Keratinocyte (primary cell): ENCODE measurements around the gene LYSET. TPM values are rescaled to one million over a fixed set of nuclear protein-coding genes. Genes with fewer than 3 reads are reported as not detected.

Source experiments
- DNase-seq: peaks from one replicate; pipeline ENCODE4 v3.0.0-alpha.2; 2011; ENCODE audit warnings: low read depth, missing footprints, low spot score
- FAIRE-seq: peaks from 2 replicates; lab custom pipeline; 2011; peaks lifted over from hg19 to GRCh38; lab: Jason Lieb, UNC
- H2AFZ ChIP-seq: 2 replicates; pipeline ENCODE4 v1.6.0; 2012; ENCODE audit warnings: low read length, control low read depth, inconsistent platforms; ENCODE audit not compliant: control insufficient read depth
- H3K27ac ChIP-seq: 2 replicates; pipeline ENCODE4 v1.5.1; 2011; ENCODE audit warnings: low read length; ENCODE audit not compliant: control insufficient read depth, insufficient read depth
- H3K27me3 ChIP-seq: 3 replicates; pipeline ENCODE4 v1.6.0; 2011; ENCODE audit warnings: low read length; ENCODE audit not compliant: control insufficient read depth, insufficient read depth; ENCODE audit errors: extremely low read depth
- H3K36me3 ChIP-seq, 2 experiments: 2 replicates in 1 of 2; 3 replicates in 1 of 2; pipeline ENCODE4 v1.5.1; 2011; ENCODE audit warnings: low read length in 2 of 2, mild to moderate bottlenecking in 1 of 2; ENCODE audit not compliant: control insufficient read depth in 2 of 2, insufficient read depth in 2 of 2; ENCODE audit errors: extremely low read depth in 1 of 2
- H3K4me1 ChIP-seq: 3 replicates; pipeline ENCODE4 v1.5.1; 2011; ENCODE audit warnings: low read length; ENCODE audit not compliant: control insufficient read depth, insufficient read depth; ENCODE audit errors: extremely low read depth
- H3K4me2 ChIP-seq: 3 replicates; pipeline ENCODE4 v1.6.0; 2011; ENCODE audit warnings: low read depth, low read length; ENCODE audit not compliant: control insufficient read depth, insufficient read depth; ENCODE audit errors: extremely low read depth
- H3K4me3 ChIP-seq, 3 experiments: fragments of 200-600 bp in 1 of 3; sonication (generic) in 1 of 3; 2 replicates in 2 of 3; 3 replicates in 1 of 3; pipeline ENCODE4 v1.5.1; 2011 to 2016; ENCODE audit warnings: low read length in 3 of 3, mild to moderate bottlenecking in 3 of 3, control low read depth in 2 of 3, inconsistent platforms in 1 of 3, low read depth in 1 of 3, mixed read lengths in 1 of 3, mixed run types in 1 of 3, moderate library complexity in 1 of 3; ENCODE audit not compliant: control insufficient read depth in 2 of 3, insufficient read depth in 2 of 3; ENCODE audit errors: extremely low read depth in 1 of 3
- H3K79me2 ChIP-seq: 2 replicates; pipeline ENCODE4 v1.6.0; 2012; ENCODE audit warnings: low read length; ENCODE audit not compliant: control insufficient read depth, insufficient read depth
- H3K9ac ChIP-seq: 3 replicates; pipeline ENCODE4 v1.6.0; 2011; ENCODE audit warnings: low read length; ENCODE audit not compliant: control insufficient read depth, insufficient read depth; ENCODE audit errors: extremely low read depth
- H3K9me1 ChIP-seq: 3 replicates; pipeline ENCODE4 v1.6.0; 2011; ENCODE audit warnings: low read length; ENCODE audit not compliant: control insufficient read depth, insufficient read depth; ENCODE audit errors: extremely low read depth
- H3K9me3 ChIP-seq: 2 replicates; pipeline ENCODE4 v1.5.1; 2012; ENCODE audit warnings: low read depth, low read length; ENCODE audit not compliant: control insufficient read depth
- H4K20me1 ChIP-seq: 3 replicates; pipeline ENCODE4 v1.6.0; 2011; ENCODE audit warnings: low read length; ENCODE audit not compliant: control insufficient read depth, insufficient read depth; ENCODE audit errors: extremely low read depth
- EZH2 ChIP-seq: IDR thresholded peaks from one replicate; pipeline ENCODE4 v1.6.1; 2012; ENCODE audit warnings: inconsistent platforms, mild to moderate bottlenecking, low read length, moderate library complexity
- dilution Hi-C: fragments of 300-500 bp; cut with MboI; formaldehyde crosslinking; loops from one replicate; pipeline ENCODE4 v1.7.0; 2020; ENCODE audit warnings: low sequenced_read_pairs; ENCODE audit not compliant: extremely low pct_ligation_motif_present
- polyA plus RNA-seq, 5 experiments: library from polyadenylated mRNA; depleted of rRNA in 3 of 5; stranded (reverse) in 3 of 5; stranded (forward) in 1 of 5; unstranded in 1 of 5; fragments of >200 nt; gene quantifications; 1 replicate in 1 of 5; 2 replicates in 3 of 5; 3 replicates in 1 of 5; pipeline versions ENCODE4 v1.2.1 to v1.2.3, GENCODE V29; 2011 to 2012; ENCODE audit warnings: missing spikeins in 2 of 5, low read depth in 1 of 5, low replicate concordance in 1 of 5
- TF ChIP-seq, protein P1 (sequence below), 3 experiments: IDR thresholded peaks in 1 of 3; conservative IDR thresholded peaks in 1 of 3; optimal IDR thresholded peaks in 1 of 3; 2 replicates in 2 of 3; 3 replicates in 1 of 3; pipeline versions ENCODE3 to v1.5.1; 2011; ENCODE audit warnings: low read length in 3 of 3, mild to moderate bottlenecking in 3 of 3, moderate library complexity in 2 of 3, control low read depth in 1 of 3, inconsistent platforms in 1 of 3; ENCODE audit not compliant: insufficient read depth in 2 of 3; ENCODE audit errors: extremely low read depth in 1 of 3

Gene LYSET
- polyA plus RNA-seq, 1 donor (not counting 4 experiments of a cell fraction or from before 2014, with no cell fraction given), result 24.6 TPM

DNA sequence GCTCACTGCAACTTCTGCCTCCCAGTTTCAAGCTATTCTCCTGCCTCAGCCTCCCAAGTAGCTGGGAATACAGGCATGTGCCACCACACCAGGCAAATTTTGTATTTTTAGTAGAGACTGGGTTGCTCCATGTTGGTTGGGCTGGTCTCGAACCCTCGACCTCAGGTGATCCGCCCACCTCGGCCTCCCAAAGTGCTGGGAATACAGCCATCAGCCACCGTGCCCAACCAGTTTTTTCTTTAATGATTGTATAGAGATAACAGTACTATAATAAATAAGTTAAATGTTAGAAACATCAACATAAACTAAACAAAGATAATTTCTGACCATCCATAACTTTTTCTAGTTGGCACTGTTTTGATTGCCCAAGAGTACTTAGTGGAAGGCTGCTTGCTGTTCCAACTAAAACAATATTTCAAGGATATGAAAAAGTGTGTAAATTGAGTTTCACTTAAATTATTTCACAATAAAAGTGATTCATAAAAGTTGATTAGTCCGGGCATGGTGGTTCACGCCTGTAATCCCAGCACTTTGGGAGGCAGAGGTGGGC lies 16.1 kb downstream of the LYSET start:
- H3K4me1 ChIP-seq, result no peaks in the 10 kb centered on the region
- no peaks in the 10 kb centered on the region for H3K9me1 ChIP-seq
- no peak overlapping the region for H3K4me2 ChIP-seq
- dilution Hi-C loops, result no loop called here
- H3K36me3 ChIP-seq, result no peaks in the 10 kb centered on the region
- H3K27ac ChIP-seq, result no peak overlapping the region
- H2AFZ ChIP-seq, result no peak overlapping the region
- DNase-seq, result no peak
- H4K20me1 ChIP-seq, result no peaks in the 10 kb centered on the region
- H3K27me3 ChIP-seq, result no peaks in the 10 kb centered on the region
- no peaks in the 10 kb centered on the region for H3K9me3 ChIP-seq
- FAIRE-seq, result no peak
- no peak overlapping the region for H3K4me3 ChIP-seq
- TF ChIP-seq EZH2, result no peak
- TF ChIP-seq, protein P1, sequence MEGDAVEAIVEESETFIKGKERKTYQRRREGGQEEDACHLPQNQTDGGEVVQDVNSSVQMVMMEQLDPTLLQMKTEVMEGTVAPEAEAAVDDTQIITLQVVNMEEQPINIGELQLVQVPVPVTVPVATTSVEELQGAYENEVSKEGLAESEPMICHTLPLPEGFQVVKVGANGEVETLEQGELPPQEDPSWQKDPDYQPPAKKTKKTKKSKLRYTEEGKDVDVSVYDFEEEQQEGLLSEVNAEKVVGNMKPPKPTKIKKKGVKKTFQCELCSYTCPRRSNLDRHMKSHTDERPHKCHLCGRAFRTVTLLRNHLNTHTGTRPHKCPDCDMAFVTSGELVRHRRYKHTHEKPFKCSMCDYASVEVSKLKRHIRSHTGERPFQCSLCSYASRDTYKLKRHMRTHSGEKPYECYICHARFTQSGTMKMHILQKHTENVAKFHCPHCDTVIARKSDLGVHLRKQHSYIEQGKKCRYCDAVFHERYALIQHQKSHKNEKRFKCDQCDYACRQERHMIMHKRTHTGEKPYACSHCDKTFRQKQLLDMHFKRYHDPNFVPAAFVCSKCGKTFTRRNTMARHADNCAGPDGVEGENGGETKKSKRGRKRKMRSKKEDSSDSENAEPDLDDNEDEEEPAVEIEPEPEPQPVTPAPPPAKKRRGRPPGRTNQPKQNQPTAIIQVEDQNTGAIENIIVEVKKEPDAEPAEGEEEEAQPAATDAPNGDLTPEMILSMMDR (optimal IDR thresholded peaks at IDR 0.05 in 1 of 3, IDR thresholded peaks at IDR 0.05 in 1 of 3, conservative IDR thresholded peaks at IDR 0.05 in 1 of 3; ENCODE audit: extremely low read depth in 1 of 3, insufficient read depth in 2 of 3, low read length in 3 of 3), result no peak
- H3K9ac ChIP-seq, result no peak overlapping the region
- H3K79me2 ChIP-seq, result peaks cover 15% of the 10 kb centered on the region

DNA sequence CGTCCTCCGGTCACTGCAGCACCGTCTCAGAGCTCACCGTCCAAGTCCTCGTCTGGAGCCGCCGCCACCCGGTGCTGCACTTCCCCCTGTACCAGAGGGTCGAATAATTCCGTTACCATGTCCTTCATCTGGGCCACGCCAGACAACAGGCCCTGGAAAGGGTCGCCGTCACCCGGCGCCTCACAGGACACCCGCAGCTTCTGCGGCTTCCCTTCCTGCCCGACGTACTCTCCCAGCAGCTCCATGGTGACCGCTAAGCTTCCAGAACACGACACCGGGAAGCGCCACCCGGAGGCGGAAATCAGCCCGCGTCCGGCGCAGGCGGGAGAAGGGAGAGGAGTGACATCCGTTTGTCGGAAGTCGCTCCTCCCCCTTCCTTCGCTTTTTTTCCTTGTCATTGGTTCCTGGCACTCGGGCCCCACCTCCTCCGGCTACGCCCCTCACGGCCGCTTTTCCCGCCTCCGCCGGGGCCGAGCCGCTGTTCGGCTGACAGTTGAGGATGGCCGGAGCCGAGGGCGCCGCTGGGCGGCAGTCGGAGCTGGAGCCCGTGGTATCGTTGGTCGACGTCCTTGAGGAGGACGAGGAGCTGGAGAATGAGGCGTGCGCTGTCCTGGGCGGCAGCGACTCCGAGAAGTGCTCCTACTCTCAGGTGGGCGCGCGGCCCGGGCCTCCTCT lies 21.8 kb downstream of the LYSET start, which contains the start of the genes GON7 and UBR7:
Gene GON7, minus strand, starts transcription at position 273 of the 675 bp plus-strand sequence. Its CDS starts 28 bp downstream, at position 245.
Gene UBR7, plus strand, starts transcription at position 464 of the 675 bp plus-strand sequence. Its CDS starts 36 bp downstream, at position 500.
- Histone ChIP-seq H3K4me2 (peak within 1 kb of the TSS; percentile 97), H3K27ac (peak within 1 kb of the TSS; percentile 64), H2AFZ (peak within 1 kb of the TSS; percentile 96), H3K4me1 (peaks cover 8% of the 10 kb centered on the region), H3K79me2 (peaks cover 29% of the 10 kb centered on the region), H3K9me3 (no peaks in the 10 kb centered on the region), H3K27me3 (no peaks in the 10 kb centered on the region), H3K9me1 (no peaks in the 10 kb centered on the region), H3K36me3 (no peaks in the 10 kb centered on the region), H3K9ac (peak within 1 kb of the TSS; percentile 77), H4K20me1 (no peaks in the 10 kb centered on the region), H3K4me3 (peak within 1 kb of the TSS; percentile 81 to 91 (median 87))
- DNase-seq (peak; percentile 78), FAIRE-seq (peak; percentile 67)
- no peak for TF ChIP-seq EZH2
- TF ChIP-seq, protein P1 (optimal IDR thresholded peaks at IDR 0.05 in 1 of 3, IDR thresholded peaks at IDR 0.05 in 1 of 3, conservative IDR thresholded peaks at IDR 0.05 in 1 of 3; ENCODE audit: extremely low read depth in 1 of 3, insufficient read depth in 2 of 3, low read length in 3 of 3), result peak in 2 of 3 experiments; percentile 31 to 34
- dilution Hi-C loops, result no loop called here
